HCT116 (cell line): Measurements from ENCODE around the gene SLC4A7. TPM values are rescaled to one million over a fixed set of nuclear protein-coding genes. Genes with fewer than 3 reads are reported as not detected.

Experiments used
- ATAC-seq: fragments of 200-7000 bp; cut with Tn5 transposase; 2 replicates; pipeline ENCODE4 v1.9.1; 2020; ENCODE audit warnings: mild to moderate bottlenecking, moderate library complexity
- BruUV-seq: library from RNA; stranded (reverse); fragments of 400-500 nt; replicated peaks from 2 replicates; lab custom pipeline; 2021; lab: Mats Ljungman, UMichigan
- CTCF ChIA-PET: fragments of 300-600 bp; sonication (Branson Sonifier 250); formaldehyde crosslinking; loops from one replicate; lab custom pipeline; 2021; ENCODE audit warnings: antibody characterized with exemption; lab: Charles Lee
- POLR2A ChIA-PET: fragments of 300-600, 350-600 bp; sonication (Branson Sonifier 250); formaldehyde crosslinking; loops from one replicate; lab custom pipeline; 2021; ENCODE audit warnings: antibody characterized with exemption; lab: Charles Lee
- RAD21 ChIA-PET, 2 experiments: fragments of 300-600 bp; sonication (Branson Sonifier 250); formaldehyde crosslinking; loops; one replicate each; lab custom pipeline; 2023; ENCODE audit warnings: low total read pairs in 2 of 2; ENCODE audit not compliant: uncharacterized antibody in 2 of 2, unreplicated experiment in 2 of 2, low non-redundant PET in 1 of 2; lab: Charles Lee
- DNase-seq: peaks from one replicate; pipeline ENCODE4 v3.0.0-alpha.2; 2010; ENCODE audit warnings: low read depth, low spot score
- H2AFZ ChIP-seq: fragments of 200-600 bp; shearing (Covaris generic), sonication (generic); 2 replicates; pipeline ENCODE4 v1.6.1; 2017; ENCODE audit warnings: low read depth, mixed run types, mixed read lengths, antibody characterized with exemption, low read length; ENCODE audit not compliant: poor library complexity, severe bottlenecking
- H3K27ac ChIP-seq: 2 replicates; pipeline ENCODE4 v1.5.1; 2012; ENCODE audit warnings: low read depth, low read length
- H3K27me3 ChIP-seq: fragments of 200-600 bp; sonication (generic); 2 replicates; pipeline ENCODE4 v1.6.1; 2016; ENCODE audit warnings: mixed run types, low read length, mixed read lengths; ENCODE audit not compliant: insufficient read depth
- H3K36me3 ChIP-seq, 2 experiments: fragments of 200-500 bp in 1 of 2; fragments of 200-600 bp in 1 of 2; sonication (Bioruptor generic) in 1 of 2; sonication (generic) in 1 of 2; 2 replicates each; pipeline versions ENCODE4 v1.5.1 to v1.6.1; 2014 to 2016; ENCODE audit warnings: low read length in 2 of 2, inconsistent platforms in 1 of 2, mixed read lengths in 1 of 2, mixed run types in 1 of 2; ENCODE audit not compliant: insufficient read depth in 2 of 2, control insufficient read depth in 1 of 2
- H3K4me1 ChIP-seq, 2 experiments: fragments of 200-600 bp in 1 of 2; sonication (generic) in 1 of 2; 2 replicates each; pipeline versions ENCODE4 v1.5.1 to v1.6.1; 2012 to 2017; ENCODE audit warnings: low read length in 2 of 2, inconsistent platforms in 1 of 2, mild to moderate bottlenecking in 1 of 2, mixed read lengths in 1 of 2, mixed run types in 1 of 2, moderate library complexity in 1 of 2; ENCODE audit not compliant: insufficient read depth in 2 of 2, control insufficient read depth in 1 of 2
- H3K4me2 ChIP-seq: fragments of 200-600 bp; sonication (generic); 2 replicates; pipeline ENCODE4 v1.6.1; 2017; ENCODE audit warnings: mixed run types, low read length, mixed read lengths
- H3K4me3 ChIP-seq, 2 experiments: fragments of 200-600 bp in 1 of 2; sonication (generic) in 1 of 2; replicated peaks in 1 of 2; 2 replicates each; pipeline ENCODE4 v1.5.1; 2011 to 2016; ENCODE audit warnings: low read length in 2 of 2, control low read depth in 1 of 2, low read depth in 1 of 2, mild to moderate bottlenecking in 1 of 2, mixed read lengths in 1 of 2, mixed run types in 1 of 2
- H3K79me2 ChIP-seq: fragments of 200-600 bp; sonication (generic); 2 replicates; pipeline ENCODE4 v1.6.1; 2017; ENCODE audit warnings: mild to moderate bottlenecking, mixed run types, low read length, moderate library complexity, mixed read lengths; ENCODE audit not compliant: insufficient read depth
- H3K9ac ChIP-seq: fragments of 200-600 bp; sonication (generic); 2 replicates; pipeline ENCODE4 v1.6.1; 2016; ENCODE audit warnings: low read length, mixed read lengths
- H3K9me2 ChIP-seq: fragments of 200-600 bp; sonication (generic), shearing (Covaris generic); 2 replicates; pipeline ENCODE4 v1.6.1; 2017; ENCODE audit warnings: mixed run types, mild to moderate bottlenecking, moderate library complexity; ENCODE audit not compliant: insufficient read depth
- H3K9me3 ChIP-seq, 2 experiments: fragments of 200-500 bp in 1 of 2; fragments of 200-600 bp in 1 of 2; sonication (Bioruptor generic) in 1 of 2; sonication (generic) in 1 of 2; 2 replicates each; pipeline ENCODE4 v1.6.1; 2014 to 2017; ENCODE audit warnings: low read length in 2 of 2, mixed read lengths in 2 of 2, inconsistent platforms in 1 of 2, low read depth in 1 of 2, mild to moderate bottlenecking in 1 of 2, mixed run types in 1 of 2, moderate library complexity in 1 of 2; ENCODE audit not compliant: control insufficient read depth in 1 of 2, insufficient read depth in 1 of 2
- H4K20me1 ChIP-seq: fragments of 200-600 bp; sonication (generic), shearing (Covaris generic); 2 replicates; pipeline ENCODE4 v1.6.1; 2017; ENCODE audit warnings: mixed run types, mild to moderate bottlenecking, moderate library complexity; ENCODE audit not compliant: insufficient read depth
- CBX3 ChIP-seq: IDR thresholded peaks from 2 replicates; pipeline ENCODE4 v1.6.1; 2012; ENCODE audit warnings: low read depth
- CEBPB ChIP-seq: IDR thresholded peaks from 2 replicates; pipeline ENCODE4 v1.6.1; 2012; ENCODE audit warnings: low read depth
- EGR1 ChIP-seq: IDR thresholded peaks from 2 replicates; pipeline ENCODE4 v1.6.1; 2012; ENCODE audit warnings: low read depth
- ELF1 ChIP-seq: IDR thresholded peaks from 2 replicates; pipeline ENCODE4 v1.6.1; 2012; ENCODE audit warnings: low read depth, borderline replicate concordance
- EZH2 ChIP-seq: fragments of 200-600 bp; sonication (generic); IDR thresholded peaks from 2 replicates; pipeline ENCODE4 v1.6.1; 2017; ENCODE audit warnings: antibody characterized with exemption, mixed run types
- EZH2phosphoT487 ChIP-seq: fragments of 200-600 bp; IDR thresholded peaks from 2 replicates; pipeline ENCODE4 v1.6.1; 2018; ENCODE audit warnings: antibody characterized with exemption, borderline replicate concordance
- FOSL1 ChIP-seq: IDR thresholded peaks from 2 replicates; pipeline ENCODE4 v1.6.1; 2012; ENCODE audit warnings: low read depth
- JUND ChIP-seq: IDR thresholded peaks from 2 replicates; pipeline ENCODE4 v1.6.1; 2012
- RAD21 ChIP-seq: IDR thresholded peaks from 2 replicates; pipeline ENCODE4 v1.6.1; 2012; ENCODE audit warnings: low read depth, mild to moderate bottlenecking
- SIN3A ChIP-seq: IDR thresholded peaks from 2 replicates; pipeline ENCODE4 v1.6.1; 2012; ENCODE audit warnings: low read depth
- SP1 ChIP-seq: IDR thresholded peaks from 2 replicates; pipeline ENCODE4 v1.6.1; 2012; ENCODE audit warnings: low read depth
- SRF ChIP-seq: IDR thresholded peaks from 2 replicates; pipeline ENCODE4 v1.6.1; 2012; ENCODE audit warnings: low read depth
- TCF7L2 ChIP-seq: IDR thresholded peaks from 2 replicates; pipeline ENCODE4 v1.7.0; 2011; ENCODE audit warnings: borderline replicate concordance, inconsistent platforms; ENCODE audit not compliant: insufficient read depth, insufficient read length; ENCODE audit errors: extremely low read depth
- YY1 ChIP-seq: IDR thresholded peaks from 2 replicates; pipeline ENCODE4 v1.6.1; 2011; ENCODE audit warnings: low read length, low read depth, moderate library complexity, mild to moderate bottlenecking; ENCODE audit not compliant: insufficient replicate concordance; ENCODE audit errors: extremely low read depth
- ZNF274 ChIP-seq: fragments of 200-500 bp; sonication (Bioruptor generic); IDR thresholded peaks from 2 replicates; pipeline ENCODE4 v1.6.1; 2014; ENCODE audit warnings: mild to moderate bottlenecking, low read depth, low read length, inconsistent platforms
- intact Hi-C: fragments of 100-400 bp; cut with micrococcal nuclease; formaldehyde crosslinking; loops from 2 replicates; pipeline ENCODE4 v1.10.0; 2022
- total RNA-seq: library from RNA; stranded (reverse); gene quantifications from one replicate; pipeline ENCODE4 v1.2.1, GENCODE V29; 2021; ENCODE audit not compliant: unreplicated experiment
- TF ChIP-seq, protein P1 (sequence below): IDR thresholded peaks from 2 replicates; pipeline ENCODE4 v1.6.1; 2012; ENCODE audit warnings: low read depth
- TF ChIP-seq, protein P2 (sequence below), 3 experiments: fragments of 200-600 bp in 1 of 3; sonication (generic) in 1 of 3; IDR thresholded peaks in 2 of 3; conservative IDR thresholded peaks in 1 of 3; 2 replicates each; pipeline ENCODE4 v1.5.1; 2012 to 2017; ENCODE audit warnings: low read depth in 2 of 3, low read length in 2 of 3, antibody characterized with exemption in 1 of 3, borderline replicate concordance in 1 of 3, control low read depth in 1 of 3, mild to moderate bottlenecking in 1 of 3, mixed read lengths in 1 of 3, mixed run types in 1 of 3, moderate library complexity in 1 of 3; ENCODE audit not compliant: insufficient read depth in 1 of 3

SLC4A7 gene
- total RNA-seq, 1 experiment from 2014 or later, result 37.6 TPM

DNA sequence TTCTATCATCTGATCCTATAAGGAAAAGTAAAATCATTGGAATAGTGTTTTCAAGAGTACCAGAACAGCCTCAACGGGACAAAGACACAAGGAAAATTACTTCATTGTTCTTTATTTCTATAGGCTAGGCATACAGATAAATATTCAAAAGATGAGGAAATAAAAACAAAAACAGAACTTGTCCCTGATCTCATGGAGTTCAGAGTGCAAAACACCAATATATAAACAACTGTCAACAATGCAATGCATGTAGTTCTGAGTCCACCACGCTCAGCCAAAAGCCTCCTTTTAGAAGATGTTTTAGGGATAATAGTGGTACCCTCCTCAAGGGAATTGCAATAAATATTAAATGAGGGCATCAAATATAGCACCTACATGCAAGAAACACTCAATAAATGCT is 4.6 kb upstream of the SLC4A7 start (continued):
- TF ChIP-seq, protein P1, sequence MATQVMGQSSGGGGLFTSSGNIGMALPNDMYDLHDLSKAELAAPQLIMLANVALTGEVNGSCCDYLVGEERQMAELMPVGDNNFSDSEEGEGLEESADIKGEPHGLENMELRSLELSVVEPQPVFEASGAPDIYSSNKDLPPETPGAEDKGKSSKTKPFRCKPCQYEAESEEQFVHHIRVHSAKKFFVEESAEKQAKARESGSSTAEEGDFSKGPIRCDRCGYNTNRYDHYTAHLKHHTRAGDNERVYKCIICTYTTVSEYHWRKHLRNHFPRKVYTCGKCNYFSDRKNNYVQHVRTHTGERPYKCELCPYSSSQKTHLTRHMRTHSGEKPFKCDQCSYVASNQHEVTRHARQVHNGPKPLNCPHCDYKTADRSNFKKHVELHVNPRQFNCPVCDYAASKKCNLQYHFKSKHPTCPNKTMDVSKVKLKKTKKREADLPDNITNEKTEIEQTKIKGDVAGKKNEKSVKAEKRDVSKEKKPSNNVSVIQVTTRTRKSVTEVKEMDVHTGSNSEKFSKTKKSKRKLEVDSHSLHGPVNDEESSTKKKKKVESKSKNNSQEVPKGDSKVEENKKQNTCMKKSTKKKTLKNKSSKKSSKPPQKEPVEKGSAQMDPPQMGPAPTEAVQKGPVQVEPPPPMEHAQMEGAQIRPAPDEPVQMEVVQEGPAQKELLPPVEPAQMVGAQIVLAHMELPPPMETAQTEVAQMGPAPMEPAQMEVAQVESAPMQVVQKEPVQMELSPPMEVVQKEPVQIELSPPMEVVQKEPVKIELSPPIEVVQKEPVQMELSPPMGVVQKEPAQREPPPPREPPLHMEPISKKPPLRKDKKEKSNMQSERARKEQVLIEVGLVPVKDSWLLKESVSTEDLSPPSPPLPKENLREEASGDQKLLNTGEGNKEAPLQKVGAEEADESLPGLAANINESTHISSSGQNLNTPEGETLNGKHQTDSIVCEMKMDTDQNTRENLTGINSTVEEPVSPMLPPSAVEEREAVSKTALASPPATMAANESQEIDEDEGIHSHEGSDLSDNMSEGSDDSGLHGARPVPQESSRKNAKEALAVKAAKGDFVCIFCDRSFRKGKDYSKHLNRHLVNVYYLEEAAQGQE, result no peak

DNA sequence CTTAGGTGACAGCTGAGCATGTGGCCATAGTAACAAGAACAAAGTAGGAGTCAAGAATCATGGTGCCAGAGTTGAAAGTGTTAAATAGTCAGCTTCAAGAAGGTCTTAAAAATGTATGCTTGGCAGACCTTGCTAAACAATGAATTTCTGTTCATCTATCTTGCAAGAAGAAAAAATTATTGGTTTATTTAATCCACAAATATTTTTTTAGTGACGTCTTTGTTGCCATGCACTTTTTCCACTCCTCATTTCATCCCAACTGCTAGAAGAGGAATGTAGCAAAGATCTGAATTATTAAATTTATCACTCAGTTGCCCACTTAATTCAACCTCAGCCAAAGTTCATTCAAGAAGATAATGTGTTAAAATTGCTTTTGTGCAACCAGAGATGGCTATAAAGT is 3.2 kb upstream of the SLC4A7 start:
- H3K4me3 ChIP-seq, result no peak overlapping the region
- no peaks in the 10 kb centered on the region for H3K9me2 ChIP-seq
- no peak overlapping the region for H3K9ac ChIP-seq
- BruUV-seq, result no TSS peak
- H3K4me2 ChIP-seq, result no peak overlapping the region
- no peaks in the 10 kb centered on the region for H3K27me3 ChIP-seq
- peaks cover 0 to 16% of the 10 kb centered on the region in 2 experiments; a peak in 3 of 4 replicates for H3K4me1 ChIP-seq
- peaks cover 15% of the 10 kb centered on the region for H3K79me2 ChIP-seq
- ChIA-PET CTCF (no interaction called here), POLR2A (no interaction called here), RAD21 (no interaction called here)
- H3K9me3 ChIP-seq, result no peaks in the 10 kb centered on the region
- DNase-seq (no peak), ATAC-seq (no peak)
- no peak overlapping the region for H2AFZ ChIP-seq
- intact Hi-C loops, result no loop called here
- H3K36me3 ChIP-seq, result no peaks in the 10 kb centered on the region
- H4K20me1 ChIP-seq, result no peaks in the 10 kb centered on the region
- H3K27ac ChIP-seq, result no peak overlapping the region
- no peak for TF ChIP-seq SRF
- no peak for TF ChIP-seq EZH2
- no peak for TF ChIP-seq ELF1
- no peak for TF ChIP-seq EZH2phosphoT487
- TF ChIP-seq, protein P1, result no peak
- TF ChIP-seq RAD21, result no peak
- no peak for TF ChIP-seq YY1
- TF ChIP-seq CBX3, result no peak
- TF ChIP-seq SIN3A, result no peak
- TF ChIP-seq JUND, result no peak
- TF ChIP-seq FOSL1, result no peak
- no peak for TF ChIP-seq TCF7L2
- TF ChIP-seq CEBPB, result no peak
- no peak for TF ChIP-seq SP1
- TF ChIP-seq, protein P2, sequence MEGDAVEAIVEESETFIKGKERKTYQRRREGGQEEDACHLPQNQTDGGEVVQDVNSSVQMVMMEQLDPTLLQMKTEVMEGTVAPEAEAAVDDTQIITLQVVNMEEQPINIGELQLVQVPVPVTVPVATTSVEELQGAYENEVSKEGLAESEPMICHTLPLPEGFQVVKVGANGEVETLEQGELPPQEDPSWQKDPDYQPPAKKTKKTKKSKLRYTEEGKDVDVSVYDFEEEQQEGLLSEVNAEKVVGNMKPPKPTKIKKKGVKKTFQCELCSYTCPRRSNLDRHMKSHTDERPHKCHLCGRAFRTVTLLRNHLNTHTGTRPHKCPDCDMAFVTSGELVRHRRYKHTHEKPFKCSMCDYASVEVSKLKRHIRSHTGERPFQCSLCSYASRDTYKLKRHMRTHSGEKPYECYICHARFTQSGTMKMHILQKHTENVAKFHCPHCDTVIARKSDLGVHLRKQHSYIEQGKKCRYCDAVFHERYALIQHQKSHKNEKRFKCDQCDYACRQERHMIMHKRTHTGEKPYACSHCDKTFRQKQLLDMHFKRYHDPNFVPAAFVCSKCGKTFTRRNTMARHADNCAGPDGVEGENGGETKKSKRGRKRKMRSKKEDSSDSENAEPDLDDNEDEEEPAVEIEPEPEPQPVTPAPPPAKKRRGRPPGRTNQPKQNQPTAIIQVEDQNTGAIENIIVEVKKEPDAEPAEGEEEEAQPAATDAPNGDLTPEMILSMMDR (IDR thresholded peaks at IDR 0.05 in 2 of 3, conservative IDR thresholded peaks at IDR 0.05 in 1 of 3; ENCODE audit: borderline replicate concordance in 1 of 3, insufficient read depth in 1 of 3, low read depth in 2 of 3, low read length in 2 of 3), result no peak
- TF ChIP-seq ZNF274, result no peak
- TF ChIP-seq EGR1, result no peak
